ENCODE data around the gene TASOR.
"Not testable (repeated sequence)": the region's sequence is repeated elsewhere in the genome, so short reads cannot be mapped to it uniquely, and the experiment has no call there.

The TASOR gene, protein sequence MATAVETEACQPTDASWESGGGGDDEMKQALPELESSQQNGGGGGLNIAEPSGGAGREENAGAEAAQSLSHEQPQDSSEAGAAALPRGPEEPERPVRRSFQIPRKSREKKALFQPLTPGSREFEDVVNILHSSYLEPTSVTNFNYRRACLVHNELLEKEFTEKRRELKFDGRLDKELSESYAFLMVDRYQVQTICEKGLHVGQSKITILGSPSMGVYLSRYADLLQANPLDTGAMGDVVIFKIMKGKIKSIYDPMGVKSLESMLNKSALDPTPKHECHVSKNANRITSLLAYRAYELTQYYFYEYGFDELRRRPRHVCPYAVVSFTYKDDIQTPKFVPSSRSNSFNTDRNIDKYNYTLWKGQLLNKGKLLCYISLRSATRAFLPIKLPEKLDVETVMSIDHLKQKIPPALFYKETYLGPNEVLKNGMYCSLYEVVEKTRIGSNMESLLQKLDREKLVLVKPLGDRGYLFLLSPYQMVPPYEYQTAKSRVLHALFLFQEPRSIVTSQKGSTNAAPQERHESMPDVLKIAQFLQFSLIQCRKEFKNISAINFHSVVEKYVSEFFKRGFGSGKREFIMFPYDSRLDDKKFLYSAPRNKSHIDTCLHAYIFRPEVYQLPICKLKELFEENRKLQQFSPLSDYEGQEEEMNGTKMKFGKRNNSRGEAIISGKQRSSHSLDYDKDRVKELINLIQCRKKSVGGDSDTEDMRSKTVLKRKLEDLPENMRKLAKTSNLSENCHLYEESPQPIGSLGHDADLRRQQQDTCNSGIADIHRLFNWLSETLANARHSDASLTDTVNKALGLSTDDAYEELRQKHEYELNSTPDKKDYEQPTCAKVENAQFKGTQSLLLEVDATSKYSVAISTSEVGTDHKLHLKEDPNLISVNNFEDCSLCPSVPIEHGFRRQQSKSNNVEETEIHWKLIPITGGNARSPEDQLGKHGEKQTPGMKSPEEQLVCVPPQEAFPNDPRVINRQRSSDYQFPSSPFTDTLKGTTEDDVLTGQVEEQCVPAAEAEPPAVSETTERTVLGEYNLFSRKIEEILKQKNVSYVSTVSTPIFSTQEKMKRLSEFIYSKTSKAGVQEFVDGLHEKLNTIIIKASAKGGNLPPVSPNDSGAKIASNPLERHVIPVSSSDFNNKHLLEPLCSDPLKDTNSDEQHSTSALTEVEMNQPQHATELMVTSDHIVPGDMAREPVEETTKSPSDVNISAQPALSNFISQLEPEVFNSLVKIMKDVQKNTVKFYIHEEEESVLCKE (N-terminal part only)

DNA sequence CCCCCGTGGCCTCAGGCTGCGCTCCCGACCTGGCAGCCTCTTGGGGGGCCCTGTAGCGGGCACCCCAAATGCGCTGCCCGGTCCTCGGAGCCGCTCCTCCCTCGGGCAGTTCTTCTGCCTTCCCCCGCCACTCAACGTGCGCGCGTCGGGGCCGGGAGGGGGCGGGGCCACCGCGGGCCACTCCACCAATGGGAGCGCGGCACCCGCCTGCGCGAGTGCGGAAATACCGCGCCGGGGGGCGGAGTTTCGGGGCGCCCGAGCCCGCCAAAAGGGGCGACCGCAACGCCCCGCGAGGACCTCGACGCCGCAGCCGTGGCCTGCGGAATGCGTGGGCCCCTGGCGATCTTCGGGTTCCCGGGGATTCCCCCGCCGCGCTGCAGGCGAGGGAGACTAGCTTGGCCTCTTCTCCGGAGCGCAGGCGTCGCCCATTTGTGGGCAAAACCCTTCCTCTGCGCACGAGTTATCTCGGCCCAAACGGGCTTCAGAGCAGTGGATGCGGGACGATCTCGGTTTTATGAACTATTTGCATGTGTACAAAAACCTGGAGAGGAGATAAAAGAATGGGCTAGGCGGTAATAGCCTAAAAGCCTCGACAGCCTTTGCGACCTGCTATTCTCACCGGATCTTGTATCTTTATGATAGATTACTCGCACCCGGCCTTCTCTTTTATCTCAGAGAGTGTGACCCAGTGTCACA, at the start of gene TASOR:
TASOR (minus strand) TSS at position 144 of the 696 bp plus-strand sequence. CDS start 259 bp downstream, outside the sequence.
- peak; percentile 55 to 97 (median 76) for DNase-seq
- intact Hi-C loops (cut with DNase I) = no loop called here

DNA sequence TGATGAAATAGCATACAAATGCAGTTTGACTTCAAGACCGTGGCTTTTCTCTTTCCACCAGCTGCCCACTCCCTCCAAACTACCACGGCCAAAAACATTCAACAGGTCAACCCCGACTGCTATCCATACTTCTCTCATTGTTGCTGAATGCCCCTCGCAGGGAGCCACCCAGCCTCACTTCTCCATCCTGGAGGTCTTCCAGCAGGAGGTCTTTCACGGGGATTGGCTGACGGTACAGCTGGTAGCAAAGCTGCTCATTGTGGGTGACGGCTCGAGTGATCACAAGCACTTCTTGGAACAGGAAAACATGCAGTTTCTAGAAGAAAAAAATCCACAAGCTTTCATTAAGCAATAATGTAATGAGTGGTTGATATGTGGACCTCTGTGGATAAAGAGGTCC, 49.0 kb upstream of the TASOR start:
- no peak for DNase-seq
- intact Hi-C loops (cut with DNase I) = no loop called here

DNA sequence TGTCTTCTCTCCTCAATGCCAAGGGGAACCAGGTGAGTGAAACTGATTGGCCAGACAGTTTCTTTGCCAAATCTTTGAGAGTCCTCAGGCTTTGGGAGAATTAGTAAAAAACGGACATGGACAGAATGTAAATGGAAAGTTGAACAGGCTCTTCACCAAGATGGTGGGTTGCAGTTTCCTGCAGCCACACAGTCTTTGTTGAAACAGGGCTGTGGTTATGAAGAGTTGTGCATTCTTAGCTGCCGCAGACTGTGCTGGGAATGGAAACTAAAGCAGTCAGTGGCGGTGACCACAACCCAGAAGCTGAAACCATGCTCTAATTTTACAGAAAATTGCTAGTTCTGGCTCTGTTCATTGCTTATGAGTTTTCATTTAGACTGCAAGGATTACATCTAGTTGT, 42.1 kb upstream of the TASOR start:
- no peak for DNase-seq

DNA sequence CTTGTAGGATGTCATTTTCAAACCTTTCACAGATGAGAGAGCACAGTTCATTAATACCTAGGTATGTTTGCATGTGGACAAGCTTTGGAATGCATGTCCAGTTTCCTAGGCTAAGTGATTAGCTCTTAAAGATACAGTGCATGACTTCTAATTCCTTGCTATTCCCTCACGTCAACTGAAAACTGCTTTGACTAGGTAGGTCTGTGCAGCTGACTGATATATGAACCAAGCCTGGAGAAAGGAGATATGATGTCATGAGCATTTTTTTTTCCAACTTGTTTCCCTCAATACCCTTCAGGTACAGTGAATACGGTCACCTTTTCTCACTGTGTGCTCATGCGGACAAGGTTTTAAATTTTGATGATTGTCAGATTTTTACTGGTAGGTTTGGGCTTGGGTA, 41.6 kb upstream of the TASOR start:
- intact Hi-C loops (cut with DNase I) = no loop called here
- DNase-seq = no peak

More for the DNA sequence above, 42.1 kb upstream of the TASOR start:
- intact Hi-C loops (cut with DNase I) = no loop called here

DNA sequence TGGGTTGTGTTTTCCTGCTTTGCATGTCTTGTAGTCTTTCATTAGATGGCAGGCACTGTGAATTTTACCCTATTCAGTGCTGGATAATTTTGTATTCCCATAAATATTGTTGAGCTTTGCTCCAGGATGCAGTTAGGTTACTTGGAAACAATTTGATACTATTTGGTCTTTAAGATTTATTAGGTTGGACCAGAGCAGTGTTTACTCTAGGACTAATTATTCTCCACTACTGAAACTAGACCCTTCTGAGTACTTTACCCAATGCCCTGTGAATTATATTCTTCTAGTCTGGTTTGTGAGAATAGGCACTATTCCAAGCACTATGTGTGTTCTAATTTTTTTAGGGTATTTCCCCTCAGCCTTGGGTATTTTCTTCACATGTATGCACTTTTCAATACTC, 37.8 kb upstream of the TASOR start:
- intact Hi-C loops (cut with DNase I) = no loop called here
- DNase-seq = no peak

DNA sequence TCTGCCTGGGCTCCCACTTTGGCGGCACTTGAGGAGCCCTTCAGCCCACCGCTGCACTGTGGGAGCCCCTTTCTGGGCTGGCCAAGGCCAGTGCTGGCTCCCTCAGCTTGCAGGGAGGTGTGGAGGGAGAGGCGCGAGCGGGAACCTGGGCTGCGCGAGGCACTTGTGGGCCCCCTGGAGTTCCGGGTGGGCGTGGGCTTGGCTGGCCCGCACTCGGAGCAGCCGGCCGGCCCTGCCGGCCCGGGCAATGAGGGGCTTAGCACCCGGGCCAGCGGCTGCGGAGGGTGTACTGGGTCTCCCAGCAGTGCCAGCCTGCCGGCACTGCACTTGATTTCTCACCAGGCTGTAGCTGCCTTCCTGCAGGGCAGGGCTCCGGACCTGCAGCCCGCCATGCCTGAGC, 35.7 kb upstream of the TASOR start:
- DNase-seq; intact Hi-C loops (cut with DNase I): not testable (repeated sequence)

DNA sequence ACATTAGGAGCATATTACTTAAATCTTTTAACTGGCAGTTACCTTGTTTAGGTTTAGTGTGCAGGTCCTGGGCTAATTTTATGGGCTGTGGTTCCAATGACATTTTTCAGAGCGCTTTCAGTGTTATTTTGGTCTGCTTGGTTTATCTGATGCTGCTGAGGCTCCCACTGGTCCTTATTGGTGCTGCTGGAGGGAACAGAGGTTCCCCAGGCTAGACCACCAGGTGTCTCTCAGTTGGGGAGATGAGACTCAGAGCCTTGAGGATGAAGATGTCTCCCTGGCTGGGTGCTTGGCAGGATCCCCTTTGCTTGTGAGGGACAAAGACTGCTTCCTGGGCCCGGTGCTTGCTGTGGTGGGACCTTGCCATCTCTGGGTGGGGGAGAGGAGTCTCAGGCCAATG, 28.3 kb upstream of the TASOR start:
- DNase-seq = no peak

DNA sequence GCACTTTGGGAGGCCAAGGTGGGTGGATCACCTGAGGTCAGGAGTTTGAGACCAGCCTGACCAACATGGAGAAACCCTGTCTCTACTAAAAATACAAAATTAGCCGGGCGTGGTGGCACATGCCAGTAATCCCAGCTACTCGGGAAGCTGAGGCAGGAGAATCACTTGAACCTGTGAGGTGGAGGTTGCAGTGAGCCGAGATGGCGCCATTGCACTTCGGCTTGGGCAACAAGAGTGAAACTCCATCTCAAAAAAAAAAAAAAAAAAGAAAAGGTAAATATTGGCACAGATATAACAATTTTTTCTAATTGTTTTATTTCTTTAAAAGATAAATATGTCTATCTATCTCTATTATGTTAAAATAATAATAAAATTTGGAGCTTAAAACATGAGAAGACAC, 24.3 kb upstream of the TASOR start:
- DNase-seq = not testable (repeated sequence)

More for the DNA sequence above, 28.3 kb upstream of the TASOR start:
- intact Hi-C loops (cut with DNase I) = no loop called here

DNA sequence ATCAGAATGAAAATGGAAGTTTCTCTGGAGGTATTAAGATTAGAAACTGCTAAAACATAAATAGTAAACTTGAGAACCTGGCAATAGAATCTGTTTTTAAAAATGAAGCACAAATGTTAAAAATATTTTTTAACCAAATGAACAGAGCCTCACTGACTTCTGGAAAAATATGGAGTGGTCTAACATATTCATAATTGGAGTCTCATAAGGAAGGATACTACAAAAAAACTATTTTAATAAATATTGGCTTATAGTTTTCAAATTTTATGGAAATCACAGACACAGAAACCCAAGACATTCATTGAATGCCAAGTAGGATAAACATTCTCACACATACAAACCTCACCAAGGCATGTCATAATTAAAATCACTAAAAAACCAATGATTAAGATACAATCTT, 23.6 kb upstream of the TASOR start:
- intact Hi-C loops (cut with DNase I) = no loop called here
- no peak for DNase-seq

More for the DNA sequence above, 24.3 kb upstream of the TASOR start:
- intact Hi-C loops (cut with DNase I) = not testable (repeated sequence)

DNA sequence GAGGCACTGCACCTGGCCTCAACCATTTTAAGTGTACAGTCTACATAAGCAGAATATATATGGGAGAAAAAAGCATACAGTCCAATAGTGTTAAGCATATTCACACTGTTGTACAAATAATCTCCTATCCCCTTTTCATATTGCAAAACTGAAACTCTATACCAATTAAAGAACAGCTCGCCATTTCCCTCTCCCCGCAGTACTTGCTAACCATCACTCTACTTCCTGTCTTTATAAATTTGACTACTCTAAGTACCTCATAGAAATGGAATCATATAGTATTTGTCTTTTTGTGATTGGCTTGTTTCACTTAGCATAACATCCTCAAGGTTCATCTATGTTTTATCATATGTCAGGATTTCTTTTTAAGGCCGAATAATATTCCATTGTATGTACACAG, 21.6 kb upstream of the TASOR start:
- no peak for DNase-seq
- intact Hi-C loops (cut with DNase I) = no loop called here

DNA sequence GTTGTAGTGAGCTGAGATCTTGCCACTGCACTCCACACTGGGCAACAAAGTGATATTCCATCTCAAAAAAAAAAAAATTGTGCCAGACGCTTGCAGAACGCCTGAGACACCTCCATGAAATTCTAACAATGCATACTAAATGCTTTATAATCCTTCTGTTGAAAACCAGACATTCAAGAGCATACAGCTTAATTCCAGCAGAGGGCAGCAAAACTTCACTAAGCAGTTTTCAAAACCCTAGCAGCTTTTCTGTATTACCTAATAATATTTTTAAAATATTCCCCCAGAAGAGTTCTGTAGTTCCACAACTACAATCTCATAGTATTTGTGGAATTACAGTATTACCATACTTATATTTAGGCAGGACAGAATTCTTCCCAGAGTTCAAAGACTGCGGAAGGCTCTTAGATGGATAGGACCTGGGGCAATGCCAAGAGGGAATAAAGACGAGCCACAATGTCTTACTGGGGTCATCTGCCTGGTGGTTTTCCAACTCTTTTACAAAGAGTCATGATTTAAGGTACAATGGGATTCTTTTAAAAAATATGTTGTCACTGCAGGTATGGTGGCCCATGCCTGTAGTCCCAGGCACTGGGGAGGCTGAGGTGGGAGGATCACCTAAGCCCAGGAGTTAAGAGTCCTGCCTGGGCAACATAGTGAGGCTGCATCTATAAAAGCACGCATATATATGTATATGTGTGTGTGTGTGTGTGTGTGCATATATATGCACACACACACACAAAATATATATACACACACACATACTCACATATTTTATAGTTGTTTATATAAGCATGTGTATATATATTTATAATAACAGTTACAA, 19.6 kb upstream of the TASOR start:
- intact Hi-C loops (cut with DNase I) = loop anchor here (1.0 kb wide), 2 partner anchors 97 to 287 kb away; no protein-coding TSS in a partner anchor
- DNase-seq = peak in 3 of 10 donors; percentile 21 to 50 (median 26)

DNA sequence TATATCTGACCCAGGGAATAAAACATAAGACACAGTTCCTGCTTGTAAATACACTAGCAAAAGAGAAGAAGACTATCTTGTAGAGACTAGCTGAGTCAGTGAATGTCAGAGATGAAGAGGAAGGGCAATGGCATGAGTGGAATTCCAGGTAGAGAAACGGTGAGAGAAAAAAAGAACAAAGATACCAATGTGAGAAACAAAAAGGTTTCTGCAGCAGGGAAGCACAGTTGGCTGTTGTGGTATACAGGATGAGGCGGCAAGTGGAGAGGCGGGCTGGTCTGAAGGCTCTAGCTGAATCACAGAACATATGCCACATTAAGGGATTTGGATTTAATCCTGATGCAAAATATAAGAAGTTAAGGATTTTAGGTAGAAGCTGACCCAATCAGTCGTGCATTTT, 17.1 kb upstream of the TASOR start:
- intact Hi-C loops (cut with DNase I) = no loop called here
- peak in 1 of 10 donors; percentile 18 for DNase-seq

DNA sequence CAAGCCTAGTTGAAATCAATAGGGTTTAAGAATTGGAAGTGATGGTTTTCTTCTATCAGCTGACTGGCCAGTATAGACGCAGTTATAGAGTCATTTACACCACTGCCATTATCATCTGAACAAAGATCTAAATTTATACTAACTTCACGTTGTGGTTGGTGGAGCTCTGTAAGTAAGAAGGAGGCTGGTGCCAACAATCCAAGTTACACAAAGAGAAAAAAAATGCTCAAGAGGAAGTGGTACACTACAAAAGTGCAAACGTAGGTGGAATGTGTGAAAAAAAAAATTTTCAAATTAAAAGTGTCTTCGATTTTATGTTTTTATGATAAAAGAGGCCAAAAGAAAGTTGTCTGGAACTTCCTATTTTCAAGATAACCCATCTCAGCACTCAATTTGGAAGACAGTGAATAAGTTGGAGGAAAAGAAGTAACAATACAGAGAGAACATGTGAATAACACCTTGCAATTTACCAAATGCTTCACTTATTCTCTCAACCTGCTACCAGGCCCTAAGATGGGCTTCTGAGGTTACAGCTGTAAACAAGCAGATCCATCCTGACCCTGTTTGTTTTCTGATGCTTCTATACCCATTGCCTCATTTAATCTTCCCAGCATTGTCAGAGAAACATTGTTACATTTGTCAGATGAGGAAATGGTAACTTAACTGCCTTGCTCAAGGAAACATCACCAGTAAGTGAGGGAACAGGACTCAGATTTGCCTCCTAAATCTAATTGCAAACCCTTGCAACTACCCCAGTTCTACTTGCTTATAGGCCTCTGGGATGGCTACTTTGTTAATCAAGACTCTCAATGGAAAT, 12.0 kb upstream of the TASOR start:
- DNase-seq = no peak
- intact Hi-C loops (cut with DNase I) = no loop called here

DNA sequence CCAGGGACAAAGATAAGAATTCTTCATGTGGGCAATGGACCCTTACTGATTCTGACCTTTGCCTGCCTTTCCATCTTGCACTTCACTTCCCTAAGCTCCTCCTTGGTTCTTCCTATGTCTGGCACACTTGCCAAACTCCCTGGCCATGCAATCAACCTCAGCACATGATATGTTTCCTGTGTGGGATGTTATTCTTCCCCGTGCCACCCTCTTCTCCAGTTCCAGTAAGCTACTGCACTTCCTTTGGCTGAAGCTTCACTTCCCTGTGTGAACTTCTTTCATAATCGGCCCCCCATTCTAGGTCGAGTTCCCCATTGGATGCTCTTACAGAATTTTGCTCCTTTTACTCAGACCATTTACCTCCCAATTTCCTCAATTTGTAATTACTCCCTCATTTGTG, 10.7 kb upstream of the TASOR start:
- DNase-seq = no peak
- intact Hi-C loops (cut with DNase I) = no loop called here

DNA sequence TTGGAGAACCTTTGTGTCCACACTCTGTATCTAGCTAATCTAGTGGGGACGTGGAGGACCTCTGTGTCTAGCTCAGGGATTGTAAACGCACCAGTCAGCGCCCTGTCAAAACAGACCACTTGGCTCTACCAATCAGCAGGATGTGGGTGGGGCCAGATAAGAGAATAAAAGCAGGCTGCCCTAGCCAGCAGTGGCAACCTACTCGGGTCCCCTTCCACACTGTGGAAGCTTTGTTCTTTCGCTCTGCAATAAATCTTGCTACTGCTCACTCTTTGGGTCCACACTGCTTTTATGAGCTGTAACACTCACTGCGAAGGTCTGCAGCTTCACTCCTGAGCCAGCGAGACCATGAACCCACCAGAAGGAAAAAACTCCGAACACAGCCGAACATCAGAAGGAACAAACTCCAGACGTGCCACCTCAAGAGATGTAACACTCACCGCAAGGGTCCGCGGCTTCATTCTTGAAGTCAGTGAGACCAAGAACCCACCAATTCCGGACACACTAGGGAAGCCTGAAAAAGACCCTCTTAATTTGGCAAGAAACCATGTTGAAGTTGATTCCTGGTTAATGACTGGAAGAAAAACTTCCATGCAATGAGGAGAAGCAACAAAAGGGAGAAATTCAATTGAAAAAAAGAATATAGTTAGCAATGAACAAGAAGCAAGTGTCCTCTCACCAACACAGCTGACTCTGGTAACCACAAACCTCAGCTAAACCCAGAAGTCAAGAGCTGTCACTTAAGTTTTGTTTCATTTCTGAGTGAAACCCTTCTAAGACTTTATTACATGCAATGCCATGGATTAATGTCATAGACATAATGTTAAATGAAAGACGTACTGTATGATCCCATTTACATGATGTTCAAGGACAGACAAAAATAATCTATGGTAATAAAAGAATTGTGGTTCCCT, 9.7 kb upstream of the TASOR start:
- intact Hi-C loops (cut with DNase I); DNase-seq: not testable (repeated sequence)

DNA sequence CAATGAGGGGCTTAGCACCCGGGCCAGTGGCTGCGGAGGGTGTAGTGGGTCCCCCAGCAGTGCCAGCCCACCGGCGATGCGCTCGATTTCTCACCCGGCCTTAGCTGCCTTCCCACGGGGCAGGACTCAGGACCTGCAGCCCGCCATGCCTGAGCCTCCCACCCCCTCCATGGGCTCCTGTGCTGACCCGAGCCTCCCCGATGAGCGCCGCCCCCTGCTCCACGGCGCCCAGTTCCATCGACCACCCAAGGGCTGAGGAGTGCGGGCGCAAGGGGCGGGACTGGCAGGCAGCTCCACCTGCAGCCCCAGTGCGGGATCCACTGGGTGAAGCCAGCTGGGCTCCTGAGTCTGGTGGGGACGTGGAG, 8.9 kb upstream of the TASOR start:
- DNase-seq; intact Hi-C loops (cut with DNase I): not testable (repeated sequence)

Measured in posterior cingulate gyrus (tissue), 11 donors.